COLO668 (cell line): ENCODE results near the gene CDYL2.
A peak's percentile ranks its signal among the peaks of the same experiment; 100 is the strongest.
"Not testable (repeated sequence)": the region's sequence is repeated elsewhere in the genome, so short reads cannot be mapped to it uniquely, and the experiment has no call there.

ENCODE experiments used
- DNase-seq: peaks from one replicate; lab custom pipeline; 2025; ENCODE audit not compliant: unreplicated experiment; lab: John Stamatoyannopoulos, UW

The CDYL2 gene, protein sequence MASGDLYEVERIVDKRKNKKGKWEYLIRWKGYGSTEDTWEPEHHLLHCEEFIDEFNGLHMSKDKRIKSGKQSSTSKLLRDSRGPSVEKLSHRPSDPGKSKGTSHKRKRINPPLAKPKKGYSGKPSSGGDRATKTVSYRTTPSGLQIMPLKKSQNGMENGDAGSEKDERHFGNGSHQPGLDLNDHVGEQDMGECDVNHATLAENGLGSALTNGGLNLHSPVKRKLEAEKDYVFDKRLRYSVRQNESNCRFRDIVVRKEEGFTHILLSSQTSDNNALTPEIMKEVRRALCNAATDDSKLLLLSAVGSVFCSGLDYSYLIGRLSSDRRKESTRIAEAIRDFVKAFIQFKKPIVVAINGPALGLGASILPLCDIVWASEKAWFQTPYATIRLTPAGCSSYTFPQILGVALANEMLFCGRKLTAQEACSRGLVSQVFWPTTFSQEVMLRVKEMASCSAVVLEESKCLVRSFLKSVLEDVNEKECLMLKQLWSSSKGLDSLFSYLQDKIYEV

GRCh38 chr16:80804526-80805383 is at the start of gene CDYL2:
CDYL2 (minus strand) TSS chr16:80804598; CDS start chr16:80804173, 425 bp downstream.
- peak; percentile 75 for DNase-seq

- peak; percentile 32 for DNase-seq
These were observed 48.0 kb upstream of the CDYL2 start for GRCh38 chr16:80852261-80852872.

DNA sequence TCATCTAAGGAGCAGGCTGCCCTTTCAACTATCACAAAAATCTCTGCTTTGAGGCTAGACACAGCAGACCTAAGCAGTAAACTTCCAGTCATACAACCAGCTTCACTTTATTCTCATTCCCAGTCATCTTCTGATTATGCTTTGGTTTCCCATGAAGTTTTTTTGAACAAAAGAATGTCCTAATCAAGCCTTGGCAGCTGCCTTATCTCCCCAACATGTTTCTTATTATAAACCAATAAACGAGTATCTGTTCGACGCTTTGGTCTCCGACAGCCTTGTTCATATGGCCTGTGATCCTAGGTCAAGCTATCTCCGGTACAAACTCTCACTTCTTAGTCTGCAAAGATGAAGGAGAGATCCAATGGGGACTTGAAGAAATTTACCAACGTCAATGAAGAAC is 47.4 kb upstream of the CDYL2 start:
- no peak for DNase-seq

DNA sequence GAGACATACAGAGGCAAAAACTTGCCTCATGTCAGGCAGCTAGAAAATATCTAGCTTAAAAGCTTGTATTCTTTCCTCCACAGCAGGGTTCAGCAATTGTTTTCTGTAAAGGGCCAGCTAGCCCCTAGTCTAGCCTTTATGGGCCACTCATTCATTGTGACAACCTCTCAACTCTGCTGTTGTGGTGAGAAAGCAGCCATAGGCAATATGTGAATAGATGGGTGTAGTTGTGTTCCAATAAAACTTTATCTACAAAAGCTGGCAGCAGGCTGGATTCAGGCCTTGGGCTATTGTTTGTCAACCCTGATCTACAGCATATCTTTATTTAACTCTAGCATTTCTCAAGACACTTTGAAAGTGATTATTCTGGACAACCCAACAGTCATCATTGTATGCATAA is 46.4 kb upstream of the CDYL2 start:
- no peak for DNase-seq

DNA sequence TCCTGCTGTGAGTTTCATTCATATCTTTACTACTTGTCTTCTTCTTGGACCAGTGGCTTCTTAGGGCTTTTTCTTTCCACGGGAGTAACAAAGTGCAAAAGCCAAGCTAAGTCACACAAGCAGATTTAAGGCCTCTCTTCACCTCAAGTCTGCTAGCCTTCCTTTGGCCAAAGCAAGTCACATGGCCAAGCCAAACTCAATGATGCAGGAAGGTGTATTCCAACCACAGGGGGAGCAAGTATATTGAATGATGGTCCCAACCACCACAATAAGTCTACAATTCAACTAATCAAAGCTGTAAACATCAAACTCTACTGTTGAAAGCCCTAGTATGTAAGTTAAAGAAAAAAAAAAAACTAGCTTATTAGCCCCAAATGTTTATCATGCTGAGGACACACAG is 44.5 kb upstream of the CDYL2 start:
- DNase-seq: no peak

DNA sequence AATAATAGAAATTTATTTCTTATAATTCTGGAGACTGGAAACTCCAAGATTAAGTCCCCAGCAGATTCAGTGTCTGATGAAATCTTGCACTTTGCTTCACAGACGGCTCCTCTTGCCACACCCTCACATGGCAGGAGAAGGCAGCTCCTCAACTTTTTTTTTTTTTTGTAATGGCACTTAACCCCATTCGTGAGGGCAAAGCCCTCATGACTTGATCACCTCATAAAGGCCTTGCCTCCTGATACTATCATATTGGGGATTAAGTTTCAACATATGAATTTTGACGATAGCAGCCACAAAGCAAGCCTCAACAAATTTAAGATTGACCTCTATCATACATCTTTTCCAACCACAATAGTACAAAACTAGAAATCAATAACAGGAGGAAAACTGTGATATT is 42.3 kb upstream of the CDYL2 start:
- DNase-seq: no peak

DNA sequence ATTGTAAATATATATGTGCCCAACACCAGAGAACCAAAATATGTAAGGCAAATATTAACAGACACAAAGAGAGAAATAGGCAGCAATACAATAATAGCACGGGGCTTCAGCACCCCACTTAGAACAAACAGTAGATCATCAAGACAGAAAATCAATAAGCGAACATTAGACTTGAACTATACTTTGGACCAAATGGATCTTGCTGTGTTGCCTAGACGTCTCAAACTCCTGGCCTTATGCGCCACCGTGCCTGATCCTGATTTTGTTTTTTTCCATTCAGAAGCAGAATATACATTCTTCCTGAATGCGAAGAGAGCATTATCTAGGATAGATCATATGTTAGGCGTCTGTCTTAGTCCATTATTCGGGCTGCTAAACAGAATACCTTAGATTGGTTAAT is 41.9 kb upstream of the CDYL2 start:
- DNase-seq: no peak

GRCh38 chr16:80844395-80844794 is 40.0 kb upstream of the CDYL2 start:
- no peak for DNase-seq

DNA sequence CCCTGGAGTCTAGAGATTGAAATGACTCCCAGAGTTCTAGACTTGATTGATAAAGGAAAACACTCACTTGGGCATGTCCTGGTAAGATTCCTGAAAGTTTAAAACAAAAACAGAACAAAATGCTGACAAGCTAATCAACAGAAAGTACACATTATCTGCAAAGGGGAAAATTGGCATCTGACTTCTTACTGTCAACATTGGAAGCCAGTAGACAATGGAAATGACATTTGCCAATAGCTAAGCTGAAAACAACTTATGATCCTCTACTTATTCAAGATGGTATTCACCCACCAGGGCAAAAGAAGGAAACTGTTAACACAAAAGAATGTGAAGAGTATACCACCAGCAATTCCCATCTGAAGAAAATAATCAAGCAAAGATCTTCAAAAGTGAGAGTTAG is 36.8 kb upstream of the CDYL2 start:
- no peak for DNase-seq

DNA sequence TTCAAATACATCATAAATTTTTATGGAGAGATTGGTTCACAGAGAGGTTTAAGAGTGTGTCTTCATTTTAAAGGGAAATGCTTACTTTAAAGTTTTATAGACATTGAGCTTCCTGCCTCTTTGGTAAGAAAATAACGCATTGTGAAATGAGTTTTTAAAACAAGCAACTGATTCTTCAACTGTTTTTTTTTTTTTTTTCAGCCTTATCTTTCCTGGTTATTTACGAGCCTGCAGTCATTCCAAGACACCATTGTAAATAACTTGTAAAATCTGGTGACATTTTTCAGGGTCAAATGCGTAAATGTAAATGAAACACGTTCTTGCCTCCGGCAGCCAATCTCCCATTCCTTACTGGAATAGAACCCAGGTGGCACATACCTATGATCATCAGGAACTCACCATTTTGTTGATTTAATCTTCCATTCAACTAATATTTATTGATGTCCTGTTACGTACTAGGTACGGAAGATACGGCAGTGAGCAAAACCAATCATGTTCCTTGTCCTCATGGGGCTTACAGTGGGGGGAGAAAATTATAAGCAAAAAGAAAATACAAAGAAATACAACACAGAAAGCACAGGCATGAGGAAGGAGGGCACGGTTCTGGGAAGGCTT is 33.2 kb upstream of the CDYL2 start:
- no peak for DNase-seq

DNA sequence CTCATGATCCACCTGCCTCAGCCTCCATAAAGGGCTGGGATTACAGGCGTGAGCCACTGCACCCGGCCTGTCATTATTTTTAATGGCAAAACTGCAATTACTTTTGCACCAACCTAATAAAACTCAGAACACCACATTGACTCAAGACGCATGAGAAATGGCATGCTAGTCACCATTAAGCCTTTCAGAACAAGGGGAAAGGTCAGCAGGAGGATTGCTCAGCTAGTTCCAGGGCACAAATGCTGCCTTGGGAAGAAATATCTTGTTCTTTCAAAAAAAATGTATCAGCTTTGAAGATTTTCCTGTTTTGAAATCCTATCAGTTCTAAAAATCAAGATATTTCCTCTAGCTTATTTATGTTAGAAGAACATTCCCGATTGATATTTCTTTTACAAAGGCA is 32.4 kb upstream of the CDYL2 start:
- DNase-seq: no peak

DNA sequence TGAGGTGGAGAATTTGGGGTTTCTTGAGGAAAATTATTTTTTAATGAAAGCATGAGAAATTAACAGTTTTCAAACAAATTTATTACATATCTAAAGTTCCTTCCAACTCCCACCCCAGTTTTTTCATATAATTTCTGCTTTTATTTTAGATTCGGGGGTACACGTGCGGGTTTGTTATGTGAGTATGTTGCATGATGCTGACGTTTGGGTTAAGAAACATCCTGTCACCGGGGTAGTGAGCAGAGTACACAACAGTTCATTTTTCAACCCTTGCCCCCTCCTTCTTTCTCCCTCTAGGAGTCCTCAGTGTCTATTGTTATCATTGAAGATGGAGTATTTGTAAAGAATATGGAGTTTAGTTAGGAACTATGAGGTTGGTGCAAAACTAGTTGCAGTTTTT is 31.8 kb upstream of the CDYL2 start:
- no peak for DNase-seq

DNA sequence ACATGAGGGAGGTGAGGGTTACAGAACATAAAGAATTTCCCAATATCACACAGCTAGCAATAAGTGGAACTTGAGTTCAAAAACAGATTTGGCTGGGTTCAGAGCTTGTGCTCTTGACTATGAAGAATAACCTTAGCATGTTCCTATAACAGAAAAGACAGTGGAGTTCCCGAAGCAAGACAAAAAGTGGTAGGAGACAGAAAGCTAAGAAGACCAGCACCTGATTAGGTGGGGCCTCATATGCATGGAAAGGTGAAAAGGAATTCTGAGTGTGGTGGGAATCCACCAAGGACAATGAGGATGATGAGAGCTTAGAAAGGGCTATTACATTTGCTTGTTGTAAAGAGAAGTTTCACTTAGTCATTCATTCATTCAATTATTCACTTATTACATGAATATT is 26.6 kb upstream of the CDYL2 start:
- no peak for DNase-seq

- DNase-seq: no peak
These were observed 24.1 kb upstream of the CDYL2 start for GRCh38 chr16:80828495-80828894.

DNA sequence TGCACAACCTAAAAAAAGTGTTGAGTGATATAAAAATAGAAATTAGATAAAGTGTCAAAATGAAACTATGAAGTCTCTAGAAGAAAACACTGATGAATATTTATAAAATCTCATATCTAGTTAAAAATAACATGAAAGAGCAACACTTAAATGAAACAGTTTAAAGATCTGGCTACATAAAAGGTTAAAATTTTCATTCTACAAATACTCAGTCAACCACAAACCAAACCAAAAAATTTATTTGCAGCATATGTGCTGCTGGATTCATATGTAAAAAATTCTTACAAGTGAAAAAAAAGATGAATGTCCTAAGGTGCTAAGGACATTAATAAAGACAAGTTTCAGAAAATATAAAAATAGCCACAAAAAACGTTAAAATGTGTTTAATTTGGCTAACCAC is 22.6 kb upstream of the CDYL2 start:
- DNase-seq: no peak

- DNase-seq: no peak
These were observed 21.0 kb upstream of the CDYL2 start for GRCh38 chr16:80825365-80825758.

GRCh38 chr16:80824623-80825364 is 20.4 kb upstream of the CDYL2 start:
- DNase-seq: peak; percentile 40

GRCh38 chr16:80819988-80820387 is 15.6 kb upstream of the CDYL2 start:
- no peak for DNase-seq

DNA sequence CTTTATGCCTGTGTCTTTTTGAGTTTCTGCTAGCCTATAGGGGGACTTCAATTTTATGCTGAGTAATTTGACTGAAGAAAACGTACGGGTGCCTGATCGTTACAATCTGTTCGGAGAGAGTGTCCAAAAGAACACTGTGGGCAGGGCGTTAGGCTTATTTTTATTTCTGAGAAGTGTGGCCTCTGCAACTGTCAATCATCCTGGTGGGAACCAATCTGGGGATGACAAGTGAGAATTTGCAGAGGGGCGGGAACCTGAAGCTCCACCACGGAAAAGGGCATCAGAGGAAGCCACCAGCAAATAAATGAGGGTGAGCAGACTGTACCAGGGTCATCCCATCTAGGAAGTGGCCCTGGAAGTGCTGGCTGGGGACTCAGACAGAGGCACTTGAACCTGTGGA is 12.0 kb upstream of the CDYL2 start:
- DNase-seq: no peak

- DNase-seq: not testable (repeated sequence)
These were observed 10.9 kb upstream of the CDYL2 start for GRCh38 chr16:80815278-80815677.
